Thoracic aorta (tissue), 2 donors: ENCODE measurements around the gene SNED1. TPM values are rescaled to one million over a fixed set of nuclear protein-coding genes. Genes with fewer than 3 reads are reported as not detected.

Source experiments
- ATAC-seq: fragments of 150-250 bp; one replicate; pipeline ENCODE4 v1.8.0; 2017; ENCODE audit warnings: low read depth; ENCODE audit not compliant: insufficient number of reproducible peaks, low FRiP score
- DNase-seq: peaks from one replicate; pipeline ENCODE4 v3.0.0-alpha.2; 2020; ENCODE audit warnings: low spot score
- H3K27ac ChIP-seq, 2 donors: fragments of 200-600 bp; sonication (generic); 1 replicate in 1 of 2; 2 replicates in 1 of 2; pipeline ENCODE4 v1.5.1; 2016; ENCODE audit warnings: mild to moderate bottlenecking in 2 of 2, moderate library complexity in 2 of 2
- H3K27me3 ChIP-seq: fragments of 200-600 bp; sonication (generic); replicated peaks from 2 replicates; pipeline ENCODE4 v1.6.0; 2016; ENCODE audit warnings: mild to moderate bottlenecking; ENCODE audit not compliant: insufficient read depth
- H3K36me3 ChIP-seq: fragments of 200-600 bp; sonication (generic); one replicate; pipeline ENCODE4 v1.5.1; 2016
- H3K4me1 ChIP-seq, 2 donors: fragments of 200-600 bp; sonication (generic); 1 replicate in 1 of 2; 2 replicates in 1 of 2; pipeline versions ENCODE4 v1.5.1 to v1.6.0; 2016; ENCODE audit warnings: low read depth in 2 of 2, mild to moderate bottlenecking in 1 of 2; ENCODE audit not compliant: control insufficient read depth in 1 of 2
- H3K4me3 ChIP-seq: fragments of 200-600 bp; sonication (generic); 2 replicates; pipeline ENCODE4 v1.5.1; 2016; ENCODE audit warnings: mild to moderate bottlenecking
- H3K9me3 ChIP-seq: fragments of 200-600 bp; sonication (generic); 2 replicates; pipeline ENCODE4 v1.5.1; 2016
- total RNA-seq, 2 donors: library from RNA; depleted of rRNA; stranded (reverse); fragments of >200 nt; gene quantifications; one replicate each; pipeline versions ENCODE4 v1.1.0 to v1.2.3, GENCODE V29; 2016
- TF ChIP-seq, protein P1 (sequence below): fragments of 200-600 bp; sonication (generic); IDR thresholded peaks from one replicate; pipeline ENCODE4 v1.5.1; 2019; ENCODE audit warnings: antibody characterized with exemption

The SNED1 gene
- total RNA-seq, 2 donors from 2014 or later, result 133 to 206 TPM

GRCh38 chr2:241126771-241127202, 128.4 kb downstream of the SNED1 start:
- no peak overlapping the region for H3K4me3 ChIP-seq
- no peaks in the 10 kb centered on the region for H3K9me3 ChIP-seq
- TF ChIP-seq, protein P1, sequence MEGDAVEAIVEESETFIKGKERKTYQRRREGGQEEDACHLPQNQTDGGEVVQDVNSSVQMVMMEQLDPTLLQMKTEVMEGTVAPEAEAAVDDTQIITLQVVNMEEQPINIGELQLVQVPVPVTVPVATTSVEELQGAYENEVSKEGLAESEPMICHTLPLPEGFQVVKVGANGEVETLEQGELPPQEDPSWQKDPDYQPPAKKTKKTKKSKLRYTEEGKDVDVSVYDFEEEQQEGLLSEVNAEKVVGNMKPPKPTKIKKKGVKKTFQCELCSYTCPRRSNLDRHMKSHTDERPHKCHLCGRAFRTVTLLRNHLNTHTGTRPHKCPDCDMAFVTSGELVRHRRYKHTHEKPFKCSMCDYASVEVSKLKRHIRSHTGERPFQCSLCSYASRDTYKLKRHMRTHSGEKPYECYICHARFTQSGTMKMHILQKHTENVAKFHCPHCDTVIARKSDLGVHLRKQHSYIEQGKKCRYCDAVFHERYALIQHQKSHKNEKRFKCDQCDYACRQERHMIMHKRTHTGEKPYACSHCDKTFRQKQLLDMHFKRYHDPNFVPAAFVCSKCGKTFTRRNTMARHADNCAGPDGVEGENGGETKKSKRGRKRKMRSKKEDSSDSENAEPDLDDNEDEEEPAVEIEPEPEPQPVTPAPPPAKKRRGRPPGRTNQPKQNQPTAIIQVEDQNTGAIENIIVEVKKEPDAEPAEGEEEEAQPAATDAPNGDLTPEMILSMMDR, result no peak
- ATAC-seq (no peak), DNase-seq (no peak)
- no peaks in the 10 kb centered on the region for H3K4me1 ChIP-seq
- H3K27ac ChIP-seq, result no peak overlapping the region
- no peaks in the 10 kb centered on the region for H3K36me3 ChIP-seq
- no peaks in the 10 kb centered on the region for H3K27me3 ChIP-seq

- no peaks in the 10 kb centered on the region for H3K36me3 ChIP-seq
- no peak overlapping the region for H3K4me3 ChIP-seq
- H3K9me3 ChIP-seq, result no peaks in the 10 kb centered on the region
- ATAC-seq (no peak), DNase-seq (no peak)
- H3K4me1 ChIP-seq, result no peaks in the 10 kb centered on the region
- no peaks in the 10 kb centered on the region for H3K27me3 ChIP-seq
- TF ChIP-seq, protein P1, result no peak
- H3K27ac ChIP-seq, result no peak overlapping the region
These were observed 129.8 kb downstream of the SNED1 start for GRCh38 chr2:241128266-241128665.

DNA sequence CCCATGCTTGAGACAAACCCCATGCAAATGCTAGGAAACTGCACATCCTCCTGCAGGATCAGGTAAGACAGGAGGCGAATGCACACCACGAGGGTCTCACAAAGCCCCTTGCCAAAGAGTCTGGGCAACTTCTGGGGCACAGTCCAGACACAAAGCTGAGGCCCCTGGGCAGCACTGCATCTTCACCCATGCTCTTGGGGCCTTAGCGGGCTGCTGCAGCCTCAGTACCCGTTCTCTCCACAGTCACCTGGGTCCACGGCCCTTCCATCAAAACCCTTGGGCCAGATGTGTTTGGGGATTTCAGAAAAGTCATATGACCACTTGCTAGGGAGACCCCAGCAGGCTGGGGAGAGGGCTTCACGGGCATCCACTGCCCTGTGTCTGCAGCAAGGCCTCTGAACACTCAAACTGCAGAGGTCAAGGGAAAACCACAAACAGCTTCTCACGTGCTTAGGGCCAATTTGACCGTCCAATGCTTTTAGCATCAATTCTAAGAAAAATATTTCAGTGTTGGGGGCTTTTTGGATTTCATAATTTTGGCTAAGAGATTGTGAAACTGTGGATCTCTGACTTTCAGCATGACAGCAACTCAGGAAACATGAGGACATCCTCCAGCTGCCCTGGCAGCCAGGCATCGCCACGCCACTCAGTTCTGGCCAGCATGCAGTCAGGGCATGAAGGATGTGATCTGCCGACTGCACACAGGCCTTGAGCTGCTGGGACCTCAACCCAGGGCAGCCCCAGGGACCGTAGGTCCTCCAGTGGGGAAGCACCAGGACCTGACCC, 130.9 kb downstream of the SNED1 start:
- TF ChIP-seq, protein P1, result no peak
- ATAC-seq (no peak), DNase-seq (no peak)
- Histone ChIP-seq H3K27me3 (no peaks in the 10 kb centered on the region), H3K36me3 (no peaks in the 10 kb centered on the region), H3K4me3 (no peak overlapping the region), H3K4me1 (no peaks in the 10 kb centered on the region), H3K9me3 (no peaks in the 10 kb centered on the region), H3K27ac (no peak overlapping the region)

DNA sequence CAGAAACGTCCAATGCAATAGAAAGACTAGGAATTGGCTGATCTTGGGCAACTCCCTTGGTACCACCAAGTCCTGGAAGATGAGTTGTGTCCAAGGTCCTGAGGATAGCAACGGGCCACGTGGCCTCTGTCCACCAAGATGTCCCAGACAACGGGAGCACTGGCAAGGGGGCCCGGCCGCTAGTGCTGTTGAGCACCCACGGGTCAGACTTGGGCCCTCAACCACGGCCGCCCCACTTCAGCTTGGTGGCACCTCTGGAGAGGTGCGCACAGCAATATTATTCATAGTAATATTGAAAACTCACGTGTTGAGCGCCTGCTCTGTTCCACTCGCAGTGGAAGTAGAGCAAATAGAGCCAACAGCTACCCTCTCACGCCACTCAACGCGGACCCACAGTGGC, 131.9 kb downstream of the SNED1 start:
- Histone ChIP-seq H3K36me3 (no peaks in the 10 kb centered on the region), H3K27ac (no peak overlapping the region), H3K9me3 (no peaks in the 10 kb centered on the region), H3K4me3 (no peak overlapping the region), H3K4me1 (no peaks in the 10 kb centered on the region), H3K27me3 (no peaks in the 10 kb centered on the region)
- ATAC-seq (no peak), DNase-seq (no peak)
- TF ChIP-seq, protein P1, result no peak

GRCh38 chr2:241131531-241131930, 133.1 kb downstream of the SNED1 start:
- no peaks in the 10 kb centered on the region for H3K27me3 ChIP-seq
- H3K4me3 ChIP-seq, result no peak overlapping the region
- no peak overlapping the region for H3K27ac ChIP-seq
- H3K36me3 ChIP-seq, result no peaks in the 10 kb centered on the region
- no peak for ATAC-seq
- no peak for DNase-seq
- no peaks in the 10 kb centered on the region for H3K9me3 ChIP-seq
- TF ChIP-seq, protein P1, result no peak
- no peaks in the 10 kb centered on the region for H3K4me1 ChIP-seq
